ENCODE results near the gene CCDC146.
"Not testable (repeated sequence)": the region's sequence is repeated elsewhere in the genome, so short reads cannot be mapped to it uniquely, and the experiment has no call there.

CCDC146 gene

DNA sequence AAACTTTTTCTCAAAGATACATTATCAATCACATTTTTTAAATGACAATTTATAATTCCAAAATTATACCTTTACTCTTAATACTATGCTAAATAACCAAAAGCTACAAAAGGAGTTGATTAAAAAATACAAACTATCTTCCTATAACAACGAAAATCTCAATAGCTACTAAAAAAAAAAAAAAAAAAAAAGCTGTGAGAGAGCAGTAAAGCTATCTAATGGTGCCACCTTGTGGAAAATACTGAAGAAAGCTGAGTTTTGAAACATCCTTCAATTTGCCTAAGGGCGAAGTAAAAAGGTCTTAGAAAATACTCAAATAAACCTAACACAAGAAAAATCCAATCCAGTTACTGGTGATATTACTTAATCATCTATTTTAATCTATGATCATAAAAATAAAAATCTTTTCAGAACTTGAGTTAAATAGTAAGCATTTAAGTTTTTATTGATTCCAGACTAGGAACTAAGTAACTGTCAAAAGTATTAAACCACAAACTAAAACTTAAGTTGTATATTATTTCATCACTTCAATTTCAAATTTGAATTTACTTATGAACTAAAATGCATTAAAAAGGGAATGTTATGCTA, 9.6 kb upstream of the CCDC146 start:
- H3K9me3 ChIP-seq (ENCODE audit: control extremely low read depth in 1 of 5, control insufficient read depth in 4 of 5, insufficient read depth in 2 of 5, low read depth in 1 of 5, low read length in 4 of 5); H3K27me3 ChIP-seq (replicated peaks in 2 of 5; ENCODE audit: control insufficient read depth in 4 of 5, insufficient read depth in 5 of 5, low read length in 4 of 5); H3K4me3 ChIP-seq (ENCODE audit: control insufficient read depth in 1 of 7, extremely low read depth in 1 of 7, insufficient read depth in 4 of 7, low read depth in 2 of 7, low read length in 6 of 7); H3K4me1 ChIP-seq (ENCODE audit: control extremely low read depth in 1 of 4, control insufficient read depth in 4 of 4, insufficient read depth in 4 of 4, low read length in 3 of 4); CTCF ChIA-PET; H3K36me3 ChIP-seq (ENCODE audit: control insufficient read depth in 4 of 4, insufficient read depth in 4 of 4, low read length in 3 of 4); POLR2A ChIA-PET; H3K27ac ChIP-seq (ENCODE audit: insufficient read depth in 1 of 2, low read depth in 1 of 2, low read length in 2 of 2, poor library complexity in 1 of 2, severe bottlenecking in 2 of 2): not testable (repeated sequence)
- no CpG with 5 or more reads among the region's 2 CpGs for WGBS (ENCODE audit: insufficient coverage)
- peak in 2 of 3 donors; percentile 45 to 52 for DNase-seq

DNA sequence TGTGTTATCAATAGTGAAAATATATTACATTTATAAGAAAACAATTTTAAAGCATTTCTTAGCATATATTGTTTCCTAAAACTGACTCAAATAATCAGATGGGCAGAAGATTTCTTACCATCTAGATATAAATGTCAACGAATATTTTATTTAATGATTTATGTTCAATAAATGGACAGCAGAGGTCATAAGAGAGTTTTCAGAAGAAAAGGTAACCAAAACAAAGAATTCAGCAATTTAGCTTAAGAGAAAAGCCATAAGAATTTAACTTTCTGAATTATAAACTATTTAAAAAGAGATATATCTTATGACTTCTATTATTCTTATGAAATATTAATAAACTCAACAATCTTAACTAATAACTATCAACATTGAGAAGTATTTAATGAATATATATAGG, 3.1 kb downstream of the CCDC146 start:
- H3K27ac ChIP-seq (ENCODE audit: insufficient read depth in 1 of 2, low read depth in 1 of 2, low read length in 2 of 2, poor library complexity in 1 of 2, severe bottlenecking in 2 of 2); POLR2A ChIA-PET: not testable (repeated sequence)
- peak in 2 of 3 donors; percentile 21 to 33 for DNase-seq

DNA sequence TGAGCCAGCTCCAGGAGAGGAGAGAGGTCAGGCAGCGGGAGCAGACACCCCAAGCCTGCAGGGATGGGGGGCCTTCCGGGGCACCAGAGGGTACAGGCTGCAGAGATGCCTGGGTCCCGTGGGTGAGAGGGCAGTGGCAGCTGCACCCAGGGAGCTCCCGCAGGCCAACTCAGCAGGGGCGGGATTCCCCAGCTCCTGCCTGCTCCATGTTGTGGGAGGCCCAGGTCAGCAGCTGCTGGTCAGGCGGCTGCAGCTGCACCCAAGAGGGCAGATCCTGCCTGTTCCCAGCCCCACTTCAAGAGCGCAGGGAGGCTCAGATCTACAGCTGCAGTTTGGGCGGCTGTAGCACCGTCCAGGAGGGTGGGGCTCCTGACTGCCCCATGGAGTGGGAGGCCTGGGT, 4.6 kb downstream of the CCDC146 start:
- POLR2A ChIA-PET; DNase-seq; H3K9me3 ChIP-seq (ENCODE audit: control extremely low read depth in 1 of 5, control insufficient read depth in 4 of 5, insufficient read depth in 2 of 5, low read depth in 1 of 5, low read length in 4 of 5); H3K4me3 ChIP-seq (ENCODE audit: control insufficient read depth in 1 of 7, extremely low read depth in 1 of 7, insufficient read depth in 4 of 7, low read depth in 2 of 7, low read length in 6 of 7); H3K27ac ChIP-seq (ENCODE audit: insufficient read depth in 1 of 2, low read depth in 1 of 2, low read length in 2 of 2, poor library complexity in 1 of 2, severe bottlenecking in 2 of 2); H3K4me1 ChIP-seq (ENCODE audit: control extremely low read depth in 1 of 4, control insufficient read depth in 4 of 4, insufficient read depth in 4 of 4, low read length in 3 of 4); H3K27me3 ChIP-seq (replicated peaks in 2 of 5; ENCODE audit: control insufficient read depth in 4 of 5, insufficient read depth in 5 of 5, low read length in 4 of 5); H3K36me3 ChIP-seq (ENCODE audit: control insufficient read depth in 4 of 4, insufficient read depth in 4 of 4, low read length in 3 of 4): not testable (repeated sequence)
- CTCF ChIA-PET, result interaction anchor here (0.9 to 2.5 kb wide), 2 partner anchors 120 to 205 kb away, joined by 3 to 20 read pairs; no protein-coding TSS in a partner anchor
- 100% methylated on average over 3 of the region's 9 CpGs for WGBS (ENCODE audit: insufficient coverage)

More for the DNA sequence above, 3.1 kb downstream of the CCDC146 start:
- not testable (repeated sequence) for H3K36me3 ChIP-seq (ENCODE audit: control insufficient read depth in 4 of 4, insufficient read depth in 4 of 4, low read length in 3 of 4); H3K27me3 ChIP-seq (replicated peaks in 2 of 5; ENCODE audit: control insufficient read depth in 4 of 5, insufficient read depth in 5 of 5, low read length in 4 of 5); H3K9me3 ChIP-seq (ENCODE audit: control extremely low read depth in 1 of 5, control insufficient read depth in 4 of 5, insufficient read depth in 2 of 5, low read depth in 1 of 5, low read length in 4 of 5); H3K4me3 ChIP-seq (ENCODE audit: control insufficient read depth in 1 of 7, extremely low read depth in 1 of 7, insufficient read depth in 4 of 7, low read depth in 2 of 7, low read length in 6 of 7)
- peaks cover 4 to 12% (median 5%) of the 10 kb centered on the region in 4 experiments for H3K4me1 ChIP-seq (ENCODE audit: control extremely low read depth in 1 of 4, control insufficient read depth in 4 of 4, insufficient read depth in 4 of 4, low read length in 3 of 4)
- no CpG with 5 or more reads among the region's 1 CpG for WGBS (ENCODE audit: insufficient coverage)
- CTCF ChIA-PET, result interaction anchor here (1.5 to 2.5 kb wide), 3 partner anchors 118 to 206 kb away, joined by 3 to 20 read pairs (median 5); no protein-coding TSS in a partner anchor

DNA sequence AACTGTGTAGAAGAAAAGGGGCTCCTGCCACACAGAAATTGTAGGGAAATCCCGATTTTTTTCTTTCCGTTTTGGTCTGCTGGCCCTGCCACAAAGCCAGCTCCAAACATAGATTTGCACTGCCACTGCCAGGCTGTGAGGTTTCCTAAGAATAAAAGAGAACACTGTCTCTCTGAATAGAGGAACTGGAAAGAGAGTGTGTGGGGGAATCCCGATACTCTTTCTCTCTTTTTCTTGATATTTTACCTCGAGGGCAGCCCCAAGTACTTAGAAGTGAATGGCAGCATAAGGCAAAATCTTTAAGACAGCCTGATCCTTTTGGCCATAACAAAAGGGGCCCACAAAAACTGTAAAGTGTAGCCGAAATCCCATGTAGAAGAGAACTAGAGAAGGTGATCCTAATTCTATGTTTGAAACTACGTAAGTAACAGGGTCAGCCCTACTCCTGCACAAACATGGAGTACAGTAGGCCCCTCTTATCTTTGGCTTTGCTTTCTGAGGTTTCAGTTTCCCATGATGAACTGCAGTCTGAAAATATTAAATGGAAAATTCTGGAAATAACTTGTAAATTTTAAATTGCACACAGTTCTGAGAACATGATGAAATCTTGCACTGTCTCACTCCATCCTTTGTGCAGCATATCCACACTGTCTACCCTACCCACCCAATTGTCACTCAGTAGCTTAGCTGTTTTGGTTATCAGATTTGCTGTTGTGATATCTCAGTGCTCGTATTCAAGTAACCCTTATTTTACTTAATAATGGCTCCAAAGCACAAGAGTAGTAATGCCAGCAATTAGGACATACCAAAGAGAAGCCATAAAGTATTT, 6.4 kb downstream of the CCDC146 start:
- CTCF ChIA-PET, result interaction anchor here (1.2 kb wide), 1 partner anchor 203 kb away, joined by 3 read pairs; no protein-coding TSS in a partner anchor
- H3K27me3 ChIP-seq (replicated peaks in 2 of 5; ENCODE audit: control insufficient read depth in 4 of 5, insufficient read depth in 5 of 5, low read length in 4 of 5); H3K4me3 ChIP-seq (ENCODE audit: control insufficient read depth in 1 of 7, extremely low read depth in 1 of 7, insufficient read depth in 4 of 7, low read depth in 2 of 7, low read length in 6 of 7); H3K36me3 ChIP-seq (ENCODE audit: control insufficient read depth in 4 of 4, insufficient read depth in 4 of 4, low read length in 3 of 4); H3K27ac ChIP-seq (ENCODE audit: insufficient read depth in 1 of 2, low read depth in 1 of 2, low read length in 2 of 2, poor library complexity in 1 of 2, severe bottlenecking in 2 of 2); H3K4me1 ChIP-seq (ENCODE audit: control extremely low read depth in 1 of 4, control insufficient read depth in 4 of 4, insufficient read depth in 4 of 4, low read length in 3 of 4); POLR2A ChIA-PET; H3K9me3 ChIP-seq (ENCODE audit: control extremely low read depth in 1 of 5, control insufficient read depth in 4 of 5, insufficient read depth in 2 of 5, low read depth in 1 of 5, low read length in 4 of 5): not testable (repeated sequence)
- WGBS (ENCODE audit: insufficient coverage), result no CpG with 5 or more reads among the region's 7 CpGs
- peak in 2 of 3 donors; percentile 55 to 63 for DNase-seq

DNA sequence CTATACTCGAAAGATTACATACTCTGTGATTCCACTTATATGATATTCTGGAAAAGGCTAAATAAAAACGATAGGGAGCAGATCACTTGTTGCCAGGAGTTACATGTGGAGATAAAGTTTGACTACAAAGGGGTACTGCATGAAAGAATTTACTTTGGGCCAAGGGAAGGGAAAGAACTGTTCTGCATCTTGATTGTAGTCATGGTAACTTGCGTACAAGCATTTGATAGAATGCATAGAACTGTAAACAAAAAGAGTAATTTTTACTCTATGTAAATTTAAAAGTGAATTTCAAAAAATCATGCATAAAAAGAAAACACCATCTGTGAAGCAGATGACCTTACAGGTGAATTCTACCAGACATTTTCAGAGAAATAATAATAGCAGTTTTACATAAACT, 9.4 kb downstream of the CCDC146 start:
- H3K36me3 ChIP-seq (ENCODE audit: control insufficient read depth in 4 of 4, insufficient read depth in 4 of 4, low read length in 3 of 4); H3K9me3 ChIP-seq (ENCODE audit: control extremely low read depth in 1 of 5, control insufficient read depth in 4 of 5, insufficient read depth in 2 of 5, low read depth in 1 of 5, low read length in 4 of 5); H3K4me3 ChIP-seq (ENCODE audit: control insufficient read depth in 1 of 7, extremely low read depth in 1 of 7, insufficient read depth in 4 of 7, low read depth in 2 of 7, low read length in 6 of 7); POLR2A ChIA-PET; H3K27ac ChIP-seq (ENCODE audit: insufficient read depth in 1 of 2, low read depth in 1 of 2, low read length in 2 of 2, poor library complexity in 1 of 2, severe bottlenecking in 2 of 2); CTCF ChIA-PET; H3K4me1 ChIP-seq (ENCODE audit: control extremely low read depth in 1 of 4, control insufficient read depth in 4 of 4, insufficient read depth in 4 of 4, low read length in 3 of 4); DNase-seq; H3K27me3 ChIP-seq (replicated peaks in 2 of 5; ENCODE audit: control insufficient read depth in 4 of 5, insufficient read depth in 5 of 5, low read length in 4 of 5): not testable (repeated sequence)
- WGBS (ENCODE audit: insufficient coverage), result no CpG with 5 or more reads among the region's 3 CpGs

DNA sequence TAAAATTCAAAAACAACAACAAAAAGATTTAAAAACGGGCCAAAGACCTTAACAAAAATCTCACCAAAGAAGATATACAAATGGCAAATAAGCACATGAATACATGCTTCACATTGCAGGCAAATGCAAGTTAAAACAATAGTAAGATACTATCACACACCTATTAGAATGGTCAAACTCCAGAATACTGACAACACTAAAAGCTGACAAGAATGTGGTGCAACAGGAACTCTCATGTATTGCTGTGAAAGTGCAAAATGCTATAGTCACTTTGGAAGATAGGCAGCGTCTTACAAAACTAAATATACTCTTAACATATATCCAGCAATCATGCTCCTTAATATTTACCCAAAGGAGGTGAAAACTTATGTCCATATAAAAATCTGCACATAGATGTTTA, 16.3 kb downstream of the CCDC146 start:
- CTCF ChIA-PET; H3K4me3 ChIP-seq (ENCODE audit: control insufficient read depth in 1 of 7, extremely low read depth in 1 of 7, insufficient read depth in 4 of 7, low read depth in 2 of 7, low read length in 6 of 7); H3K4me1 ChIP-seq (ENCODE audit: control extremely low read depth in 1 of 4, control insufficient read depth in 4 of 4, insufficient read depth in 4 of 4, low read length in 3 of 4); POLR2A ChIA-PET; H3K9me3 ChIP-seq (ENCODE audit: control extremely low read depth in 1 of 5, control insufficient read depth in 4 of 5, insufficient read depth in 2 of 5, low read depth in 1 of 5, low read length in 4 of 5); H3K27me3 ChIP-seq (replicated peaks in 2 of 5; ENCODE audit: control insufficient read depth in 4 of 5, insufficient read depth in 5 of 5, low read length in 4 of 5); H3K36me3 ChIP-seq (ENCODE audit: control insufficient read depth in 4 of 4, insufficient read depth in 4 of 4, low read length in 3 of 4); DNase-seq; H3K27ac ChIP-seq (ENCODE audit: insufficient read depth in 1 of 2, low read depth in 1 of 2, low read length in 2 of 2, poor library complexity in 1 of 2, severe bottlenecking in 2 of 2): not testable (repeated sequence)
- no CpG with 5 or more reads among the region's 2 CpGs for WGBS (ENCODE audit: insufficient coverage)

DNA sequence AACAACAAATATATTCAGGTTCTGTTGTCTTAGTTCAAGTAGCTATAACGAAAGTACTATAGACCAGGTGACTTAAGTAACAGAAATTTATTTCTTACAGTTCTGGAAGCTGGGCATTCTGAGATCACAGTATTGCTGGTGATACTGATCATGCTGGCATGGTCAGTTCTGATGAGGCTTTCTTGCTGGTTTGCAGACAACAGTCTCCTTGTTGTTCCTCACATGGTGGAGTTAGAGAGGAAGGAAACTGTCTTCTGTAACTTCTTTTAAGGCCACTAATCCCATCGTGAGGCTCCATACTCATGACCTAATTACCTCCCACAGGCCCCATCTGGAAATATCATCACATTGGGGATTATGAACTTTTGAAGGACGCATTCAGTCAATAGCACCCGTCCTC, 17.9 kb downstream of the CCDC146 start:
- DNase-seq; POLR2A ChIA-PET; H3K27me3 ChIP-seq (replicated peaks in 2 of 5; ENCODE audit: control insufficient read depth in 4 of 5, insufficient read depth in 5 of 5, low read length in 4 of 5); H3K4me3 ChIP-seq (ENCODE audit: control insufficient read depth in 1 of 7, extremely low read depth in 1 of 7, insufficient read depth in 4 of 7, low read depth in 2 of 7, low read length in 6 of 7); H3K4me1 ChIP-seq (ENCODE audit: control extremely low read depth in 1 of 4, control insufficient read depth in 4 of 4, insufficient read depth in 4 of 4, low read length in 3 of 4); H3K36me3 ChIP-seq (ENCODE audit: control insufficient read depth in 4 of 4, insufficient read depth in 4 of 4, low read length in 3 of 4); H3K27ac ChIP-seq (ENCODE audit: insufficient read depth in 1 of 2, low read depth in 1 of 2, low read length in 2 of 2, poor library complexity in 1 of 2, severe bottlenecking in 2 of 2); CTCF ChIA-PET; H3K9me3 ChIP-seq (ENCODE audit: control extremely low read depth in 1 of 5, control insufficient read depth in 4 of 5, insufficient read depth in 2 of 5, low read depth in 1 of 5, low read length in 4 of 5): not testable (repeated sequence)
- 100% methylated on average over 1 of the region's 4 CpGs for WGBS (ENCODE audit: insufficient coverage)
